Gastrocnemius medialis (tissue), 4 donors: ENCODE data around the gene ADGRL2. TPM values are rescaled to one million over a fixed set of nuclear protein-coding genes. Genes with fewer than 3 reads are reported as not detected.

ENCODE experiments used
- ATAC-seq, 2 donors: fragments of 150-250 bp; one replicate each; pipeline ENCODE4 v1.9.1; 2016
- DNase-seq, 2 donors: peaks; one replicate each; pipeline ENCODE4 v3.0.0-alpha.2; 2019
- H3K27ac ChIP-seq, 4 donors: fragments of 200-600 bp; sonication (generic); 1 replicate in 1 of 4; 2 replicates in 3 of 4; pipeline ENCODE4 v1.5.1; 2016 to 2018; ENCODE audit warnings: mild to moderate bottlenecking in 2 of 4, moderate library complexity in 1 of 4
- H3K27me3 ChIP-seq, 3 donors: fragments of 200-600 bp; sonication (generic) in 2 of 3; 1 replicate in 1 of 3; 2 replicates in 2 of 3; pipeline versions ENCODE4 v1.5.1 to v1.6.0; 2016 to 2019; ENCODE audit warnings: mild to moderate bottlenecking in 1 of 3, moderate library complexity in 1 of 3
- H3K36me3 ChIP-seq, 2 donors: fragments of 200-600 bp; sonication (generic) in 1 of 2; one replicate each; pipeline ENCODE4 v1.5.1; 2017 to 2018
- H3K4me1 ChIP-seq, 2 donors: fragments of 200-600 bp; sonication (generic) in 1 of 2; one replicate each; pipeline ENCODE4 v1.5.1; 2016 to 2017; ENCODE audit warnings: mild to moderate bottlenecking in 2 of 2
- H3K4me3 ChIP-seq, 4 donors: fragments of 200-600 bp; sonication (generic) in 3 of 4; 1 replicate in 1 of 4; 2 replicates in 3 of 4; pipeline ENCODE4 v1.5.1; 2016 to 2019; ENCODE audit warnings: mild to moderate bottlenecking in 2 of 4
- H3K9me3 ChIP-seq, 3 donors: fragments of 200-600 bp; sonication (generic) in 2 of 3; 1 replicate in 1 of 3; 2 replicates in 2 of 3; pipeline ENCODE4 v1.5.1; 2016 to 2019
- POLR2A ChIP-seq, 2 donors: fragments of 450-650 bp; IDR thresholded peaks; one replicate each; pipeline ENCODE4 v1.6.1; 2017; ENCODE audit warnings: antibody characterized with exemption in 2 of 2, mild to moderate bottlenecking in 2 of 2, moderate library complexity in 2 of 2
- in situ Hi-C, 4 donors: fragments of 200-750 bp; cut with MboI; loops; one replicate each; pipeline versions ENCODE4 v1.15.0 to v1.8.0; 2017; ENCODE audit warnings: low sequenced_read_pairs in 4 of 4
- intact Hi-C: fragments of 100-400 bp; cut with DNase I; formaldehyde crosslinking; loops from one replicate; pipeline ENCODE4 v1.15.1; 2023; ENCODE audit warnings: low total_unique reads
- total RNA-seq, 4 donors: library from RNA; depleted of rRNA; stranded (reverse); fragments of >200 nt; gene quantifications; one replicate each; pipeline versions ENCODE4 v1.1.0 to v1.2.3, GENCODE V29; 2016
- TF ChIP-seq, protein P1 (sequence below), 5 experiments: fragments of 450-650 bp in 3 of 5; fragments of 200-600 bp in 2 of 5; sonication (generic) in 2 of 5; IDR thresholded peaks in 4 of 5; conservative IDR thresholded peaks in 1 of 5; 1 replicate in 4 of 5; 2 replicates in 1 of 5; pipeline ENCODE4 v1.5.1; 2016 to 2019; ENCODE audit warnings: antibody characterized with exemption in 5 of 5, mild to moderate bottlenecking in 3 of 5, moderate library complexity in 3 of 5

The ADGRL2 gene
- total RNA-seq, 4 donors from 2014 or later = 4.5 to 9.7 (median 6.8) TPM

DNA sequence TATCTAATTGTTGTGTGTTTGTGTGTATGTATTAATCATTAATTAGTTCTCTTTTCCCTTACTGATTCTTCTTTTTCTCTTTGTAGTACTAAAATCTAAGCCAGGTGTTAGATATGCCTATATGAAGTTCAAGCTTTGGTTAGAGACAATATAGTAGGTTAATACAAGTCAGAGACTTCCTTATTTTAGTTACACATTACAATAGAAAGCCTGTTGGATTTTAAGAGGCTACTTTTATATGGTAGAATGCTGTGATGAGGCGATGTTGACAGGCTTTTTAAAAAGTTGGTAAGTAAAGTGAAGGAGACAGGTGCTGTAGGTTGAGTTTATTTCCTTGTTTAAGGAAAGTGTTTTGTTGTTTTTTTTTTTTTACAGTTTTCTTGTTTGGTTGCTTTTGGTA, 45.9 kb downstream of the ADGRL2 start:
- intact Hi-C loops = no loop called here
- H3K4me1 ChIP-seq = no peaks in the 10 kb centered on the region
- TF ChIP-seq POLR2A (IDR thresholded peaks at IDR 0.05) = no peak
- TF ChIP-seq, protein P1, sequence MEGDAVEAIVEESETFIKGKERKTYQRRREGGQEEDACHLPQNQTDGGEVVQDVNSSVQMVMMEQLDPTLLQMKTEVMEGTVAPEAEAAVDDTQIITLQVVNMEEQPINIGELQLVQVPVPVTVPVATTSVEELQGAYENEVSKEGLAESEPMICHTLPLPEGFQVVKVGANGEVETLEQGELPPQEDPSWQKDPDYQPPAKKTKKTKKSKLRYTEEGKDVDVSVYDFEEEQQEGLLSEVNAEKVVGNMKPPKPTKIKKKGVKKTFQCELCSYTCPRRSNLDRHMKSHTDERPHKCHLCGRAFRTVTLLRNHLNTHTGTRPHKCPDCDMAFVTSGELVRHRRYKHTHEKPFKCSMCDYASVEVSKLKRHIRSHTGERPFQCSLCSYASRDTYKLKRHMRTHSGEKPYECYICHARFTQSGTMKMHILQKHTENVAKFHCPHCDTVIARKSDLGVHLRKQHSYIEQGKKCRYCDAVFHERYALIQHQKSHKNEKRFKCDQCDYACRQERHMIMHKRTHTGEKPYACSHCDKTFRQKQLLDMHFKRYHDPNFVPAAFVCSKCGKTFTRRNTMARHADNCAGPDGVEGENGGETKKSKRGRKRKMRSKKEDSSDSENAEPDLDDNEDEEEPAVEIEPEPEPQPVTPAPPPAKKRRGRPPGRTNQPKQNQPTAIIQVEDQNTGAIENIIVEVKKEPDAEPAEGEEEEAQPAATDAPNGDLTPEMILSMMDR (IDR thresholded peaks at IDR 0.05 in 4 of 5, conservative IDR thresholded peaks at IDR 0.05 in 1 of 5) = no peak
- H3K9me3 ChIP-seq = no peaks in the 10 kb centered on the region
- H3K36me3 ChIP-seq = no peaks in the 10 kb centered on the region
- H3K4me3 ChIP-seq = no peak overlapping the region
- H3K27me3 ChIP-seq = no peaks in the 10 kb centered on the region
- no peak for ATAC-seq
- in situ Hi-C loops = no loop called here
- H3K27ac ChIP-seq = no peak overlapping the region
- DNase-seq = no peak

DNA sequence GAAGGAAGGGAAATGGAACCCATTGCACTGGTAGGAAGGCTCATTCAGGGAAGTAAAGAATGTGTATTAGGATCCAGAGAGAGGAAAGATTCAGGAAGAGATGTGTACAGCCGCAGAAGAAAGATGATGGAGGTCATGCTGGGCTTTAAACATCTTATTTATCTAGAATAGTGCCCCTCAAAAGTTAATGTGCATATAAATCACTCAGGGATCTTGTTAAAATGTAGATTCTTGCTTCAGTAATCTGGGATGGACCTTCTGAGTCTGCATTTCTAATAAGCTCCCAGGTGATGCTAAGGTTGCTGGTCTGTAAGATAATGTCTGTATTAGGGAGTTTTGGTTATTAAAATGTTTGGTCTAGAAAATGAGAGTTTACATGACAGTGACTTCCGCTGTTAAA, 46.3 kb downstream of the ADGRL2 start:
- no peak for TF ChIP-seq POLR2A (IDR thresholded peaks at IDR 0.05)
- TF ChIP-seq, protein P1 (IDR thresholded peaks at IDR 0.05 in 4 of 5, conservative IDR thresholded peaks at IDR 0.05 in 1 of 5) = no peak
- Histone ChIP-seq H3K36me3 (no peaks in the 10 kb centered on the region), H3K9me3 (no peaks in the 10 kb centered on the region), H3K4me3 (no peak overlapping the region), H3K4me1 (no peaks in the 10 kb centered on the region), H3K27me3 (no peaks in the 10 kb centered on the region), H3K27ac (no peak overlapping the region)
- intact Hi-C loops = no loop called here
- in situ Hi-C loops = no loop called here
- ATAC-seq = no peak
- DNase-seq = no peak

DNA sequence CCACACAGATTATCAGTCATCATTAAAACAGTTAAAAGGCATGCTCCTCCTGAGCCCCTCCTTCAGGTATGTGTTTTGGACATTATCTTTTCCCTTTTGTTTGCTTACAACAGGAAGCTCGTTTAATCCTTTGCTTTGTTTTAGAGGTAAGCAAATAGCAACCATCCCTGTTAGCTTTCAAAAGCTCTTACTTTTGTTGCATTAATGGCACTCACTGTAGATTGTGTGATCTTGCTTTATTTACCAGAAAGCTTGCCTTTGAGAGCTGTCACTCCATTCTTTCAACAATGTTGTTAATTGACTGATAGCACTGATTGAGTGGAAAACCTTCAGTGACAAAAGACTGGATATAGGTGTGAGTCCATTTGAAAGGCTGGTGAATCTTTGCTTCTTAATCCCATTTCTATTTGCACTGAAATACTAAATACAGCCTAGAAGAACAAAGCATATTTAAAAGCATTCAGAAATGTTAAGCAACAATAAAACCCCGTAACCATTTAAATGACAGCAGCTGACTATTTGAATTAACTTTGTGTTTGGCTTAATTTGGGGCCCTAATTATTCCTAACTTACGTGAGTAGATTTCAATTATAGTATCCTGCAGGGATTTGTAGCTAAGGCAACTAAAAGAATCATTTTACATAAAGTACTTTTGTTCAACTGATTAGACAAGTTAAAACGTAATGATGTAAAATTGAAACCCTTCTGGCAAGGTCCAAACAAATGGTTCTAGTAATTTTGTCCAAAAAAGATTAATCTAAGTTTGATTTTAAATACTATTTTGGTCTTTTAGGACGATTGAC, 48.3 kb downstream of the ADGRL2 start:
- no peak for TF ChIP-seq POLR2A (IDR thresholded peaks at IDR 0.05)
- TF ChIP-seq, protein P1 (IDR thresholded peaks at IDR 0.05 in 4 of 5, conservative IDR thresholded peaks at IDR 0.05 in 1 of 5) = no peak
- Histone ChIP-seq H3K4me1 (no peaks in the 10 kb centered on the region), H3K36me3 (no peaks in the 10 kb centered on the region), H3K27ac (no peak overlapping the region), H3K27me3 (no peaks in the 10 kb centered on the region), H3K4me3 (no peak overlapping the region), H3K9me3 (no peaks in the 10 kb centered on the region)
- no peak for ATAC-seq
- in situ Hi-C loops = no loop called here
- DNase-seq = no peak
- intact Hi-C loops = no loop called here

DNA sequence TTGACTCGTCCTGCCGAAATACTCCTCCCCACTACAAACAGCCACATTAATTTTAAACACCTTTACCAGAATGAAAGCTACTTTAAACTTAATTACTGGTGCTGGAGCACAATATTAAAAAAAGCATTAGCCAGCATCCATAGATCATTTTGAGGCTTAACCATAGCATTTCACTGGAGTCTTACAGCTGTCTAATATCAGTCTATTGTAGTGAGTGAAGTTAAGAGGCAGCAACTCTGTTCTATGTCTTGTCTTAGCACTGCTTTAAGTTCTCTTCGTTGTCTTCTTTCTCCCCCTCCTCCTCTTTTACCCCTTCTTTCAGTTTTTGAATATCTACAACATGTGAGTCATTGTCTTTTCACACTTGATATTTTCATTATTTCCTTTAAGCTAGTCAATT, 49.3 kb downstream of the ADGRL2 start:
- intact Hi-C loops (no loop called here), in situ Hi-C loops (no loop called here)
- H3K4me1 ChIP-seq = no peaks in the 10 kb centered on the region
- H3K36me3 ChIP-seq = no peaks in the 10 kb centered on the region
- no peaks in the 10 kb centered on the region for H3K9me3 ChIP-seq
- no peak overlapping the region for H3K4me3 ChIP-seq
- TF ChIP-seq POLR2A (IDR thresholded peaks at IDR 0.05) = no peak
- TF ChIP-seq, protein P1 (IDR thresholded peaks at IDR 0.05 in 4 of 5, conservative IDR thresholded peaks at IDR 0.05 in 1 of 5) = no peak
- ATAC-seq (no peak), DNase-seq (no peak)
- no peaks in the 10 kb centered on the region for H3K27me3 ChIP-seq
- no peak overlapping the region for H3K27ac ChIP-seq
